HEK293T (cell line): ENCODE measurements around the gene SUGCT.

Experiments used
- ELF4 ChIP-seq: fragments of 450-650 bp; IDR thresholded peaks from 2 replicates; pipeline ENCODE4 v1.6.1; 2017; ENCODE audit warnings: antibody characterized with exemption
- FOXK2 ChIP-seq: fragments of 450-650 bp; IDR thresholded peaks from 2 replicates; pipeline ENCODE4 v1.6.1; 2016; ENCODE audit warnings: mild to moderate bottlenecking
- SP1 ChIP-seq: fragments of 450-650 bp; IDR thresholded peaks from 2 replicates; pipeline ENCODE4 v1.6.1; 2017
- SUZ12 ChIP-seq: fragments of 450-650 bp; IDR thresholded peaks from 2 replicates; pipeline ENCODE4 v1.6.1; 2016; ENCODE audit warnings: mild to moderate bottlenecking

- TF ChIP-seq SUZ12 (no peak), SP1 (no peak), FOXK2 (no peak), ELF4 (no peak)
These were observed 170.4 kb downstream of the SUGCT start for GRCh38 chr7:40305229-40305628.
